22Rv1 (cell line): ENCODE data around the gene POU5F1.

Experiments used
- CTCF ChIP-seq: fragments of 450-650 bp; IDR thresholded peaks from 2 replicates; pipeline ENCODE4 v1.5.1; 2017; ENCODE audit warnings: mild to moderate bottlenecking
- ZFX ChIP-seq: fragments of 450-650 bp; IDR thresholded peaks from 2 replicates; pipeline ENCODE4 v1.6.1; 2017; ENCODE audit warnings: antibody characterized with exemption, borderline replicate concordance

DNA sequence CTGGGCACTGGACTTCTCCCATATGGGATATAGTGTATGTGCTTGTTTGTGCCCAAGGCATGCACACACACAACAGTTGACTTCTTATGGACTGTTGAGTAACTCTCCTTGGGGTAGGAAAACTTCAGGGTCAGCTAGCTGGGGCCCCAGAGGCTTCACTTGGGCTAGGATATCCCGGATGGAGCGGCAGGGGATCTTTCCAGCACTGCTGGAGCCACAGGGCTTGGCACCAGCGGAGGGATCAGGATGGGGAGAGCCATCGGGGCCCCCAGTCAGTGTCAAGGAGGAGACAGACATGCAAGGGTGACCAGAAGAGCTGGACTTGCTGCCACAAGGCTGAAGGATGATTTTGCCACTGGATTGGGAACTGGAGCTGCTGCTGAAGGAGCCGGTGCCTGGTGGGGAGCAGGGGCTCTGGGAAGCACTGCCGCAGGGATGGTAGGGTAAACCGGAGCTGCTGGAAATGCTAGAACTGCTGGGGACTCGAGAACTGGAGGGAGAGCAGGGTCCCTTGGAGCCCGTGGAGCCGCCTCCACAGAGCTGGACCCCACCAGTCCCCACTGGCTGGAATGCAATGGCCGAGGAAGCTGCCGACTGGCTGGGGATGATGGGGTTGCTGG lies 54.4 kb downstream of the POU5F1 start:
- TF ChIP-seq CTCF, result no peak
- no peak for TF ChIP-seq ZFX
